K562 (cell line): ENCODE results near the gene PRSS56. TPM values are rescaled to one million over a fixed set of nuclear protein-coding genes. Genes with fewer than 3 reads are reported as not detected.
"Not testable (repeated sequence)": the region's sequence is repeated elsewhere in the genome, so short reads cannot be mapped to it uniquely, and the experiment has no call there.

Experiments used
- ATAC-seq: fragments of 200-7000 bp; cut with Tn5 transposase; 3 replicates; pipeline ENCODE4 v1.9.1; 2020; ENCODE audit warnings: moderate library complexity
- BruUV-seq: library from RNA; stranded (reverse); fragments of 400-500 nt; replicated peaks from 2 replicates; lab custom pipeline; 2021; lab: Mats Ljungman, UMichigan
- CTCF ChIA-PET: fragments of 300-600 bp; formaldehyde crosslinking; extraction: SDS; loops from one replicate; lab custom pipeline; 2021; ENCODE audit warnings: low intra/inter-chr PET ratio; lab: Yijun Ruan, JAX
- POLR2A ChIA-PET: fragments of 300-600, 350-650 bp; sonication (Branson Sonifier 250); formaldehyde crosslinking; extraction: SDS; loops from one replicate; lab custom pipeline; 2021; ENCODE audit warnings: antibody characterized with exemption, inconsistent platforms; lab: Yijun Ruan, JAX
- DNase-seq, 4 experiments: peaks; one replicate each; pipeline versions ENCODE4 v3.0.0 to v3.0.0-alpha.2; 2011 to 2018; ENCODE audit warnings: low spot score in 3 of 4, mixed read lengths in 3 of 4; ENCODE audit errors: extremely low read depth in 1 of 4
- FAIRE-seq: peaks from 2 replicates; lab custom pipeline; 2011; peaks lifted over from hg19 to GRCh38; lab: Jason Lieb, UNC
- H2AFZ ChIP-seq: 2 replicates; pipeline ENCODE4 v1.6.0; 2011; ENCODE audit warnings: low read depth, low read length, control low read depth, inconsistent platforms
- H3K27ac ChIP-seq: fragments of 200-600 bp; 3 replicates; pipeline ENCODE4 v1.8.0; 2011; ENCODE audit warnings: low read depth, mild to moderate bottlenecking, control low read depth, inconsistent platforms, low read length, moderate library complexity, mixed read lengths; ENCODE audit errors: extremely low read depth
- H3K27me3 ChIP-seq, 2 experiments: fragments of 300-600 bp in 1 of 2; 2 replicates in 1 of 2; 3 replicates in 1 of 2; pipeline versions ENCODE4 v1.6.0 to v1.8.0; 2011; ENCODE audit warnings: inconsistent platforms in 2 of 2, low read length in 2 of 2, mild to moderate bottlenecking in 1 of 2, mixed read lengths in 1 of 2, moderate library complexity in 1 of 2; ENCODE audit not compliant: control insufficient read depth in 2 of 2, insufficient read depth in 2 of 2
- H3K36me3 ChIP-seq: fragments of 300-600 bp; 3 replicates; pipeline ENCODE4 v1.8.0; 2011; ENCODE audit warnings: mild to moderate bottlenecking, low read length, inconsistent platforms; ENCODE audit not compliant: control insufficient read depth, insufficient read depth
- H3K4me1 ChIP-seq, 2 experiments: fragments of 200-600 bp in 1 of 2; replicated peaks in 1 of 2; 2 replicates in 1 of 2; 3 replicates in 1 of 2; pipeline versions ENCODE4 v1.5.1 to v1.8.0; 2011; ENCODE audit warnings: inconsistent platforms in 2 of 2, low read length in 2 of 2, mild to moderate bottlenecking in 1 of 2, mixed read lengths in 1 of 2, moderate library complexity in 1 of 2; ENCODE audit not compliant: control insufficient read depth in 2 of 2, insufficient read depth in 2 of 2
- H3K4me2 ChIP-seq: 2 replicates; pipeline ENCODE4 v1.6.1; 2011; ENCODE audit warnings: low read length, control low read depth, inconsistent platforms, mixed read lengths; ENCODE audit not compliant: insufficient read depth
- H3K4me3 ChIP-seq: fragments of 200-600 bp; sonication (generic), shearing (Covaris generic); 2 replicates; pipeline ENCODE4 v1.5.1; 2016; ENCODE audit warnings: control low read depth, inconsistent platforms
- H3K79me2 ChIP-seq: fragments of 200-600 bp; 3 replicates; pipeline ENCODE4 v1.8.0; 2011; ENCODE audit warnings: low read length, inconsistent platforms; ENCODE audit not compliant: control insufficient read depth, insufficient read depth
- H3K9ac ChIP-seq, 2 experiments: 2 replicates each; pipeline versions ENCODE4 v1.6.0 to v1.6.1; 2011; ENCODE audit warnings: low read depth in 2 of 2, low read length in 2 of 2, control low read depth in 1 of 2, inconsistent platforms in 1 of 2, mild to moderate bottlenecking in 1 of 2, mixed read lengths in 1 of 2; ENCODE audit not compliant: insufficient read depth in 1 of 2
- H3K9me1 ChIP-seq: one replicate; pipeline ENCODE4 v1.6.0; 2011; ENCODE audit warnings: inconsistent platforms, mild to moderate bottlenecking, low read length, moderate library complexity; ENCODE audit not compliant: control insufficient read depth, insufficient read depth
- H3K9me3 ChIP-seq: replicated peaks from 2 replicates; pipeline ENCODE4 v1.5.1; 2011; ENCODE audit warnings: low read depth, low read length, inconsistent platforms; ENCODE audit not compliant: control insufficient read depth, insufficient read depth
- H4K20me1 ChIP-seq: replicated peaks from 2 replicates; pipeline ENCODE4 v1.6.1; 2011; ENCODE audit warnings: low read length, inconsistent platforms, mixed read lengths; ENCODE audit not compliant: control insufficient read depth, insufficient read depth
- KAT2B ChIP-seq: IDR thresholded peaks from one replicate; pipeline ENCODE4 v1.6.1; 2012; ENCODE audit warnings: low read depth, mild to moderate bottlenecking, control low read depth, inconsistent platforms, low read length, moderate library complexity
- MAFG ChIP-seq: fragments of 450-650 bp; conservative IDR thresholded peaks from 2 replicates; pipeline ENCODE4 v1.6.1; 2016; ENCODE audit warnings: missing genetic modification characterization, missing compliant biosample characterization
- NONO ChIP-seq, 2 experiments: fragments of 200-400 bp in 1 of 2; fragments of 450-650 bp in 1 of 2; formaldehyde crosslinking in 1 of 2; IDR thresholded peaks; 2 replicates each; pipeline ENCODE4 v1.6.1; 2017; ENCODE audit warnings: low read depth in 2 of 2, mild to moderate bottlenecking in 2 of 2, moderate library complexity in 2 of 2, low read length in 1 of 2
- OTX1 ChIP-seq: fragments of 450-650 bp; formaldehyde crosslinking; IDR thresholded peaks from 2 replicates; pipeline ENCODE4 v1.4.0; 2022; ENCODE audit warnings: mild to moderate bottlenecking
- RBM22 ChIP-seq: fragments of 200-400 bp; formaldehyde crosslinking; IDR thresholded peaks from 2 replicates; pipeline ENCODE4 v1.6.1; 2018; ENCODE audit warnings: low read length, low read depth; ENCODE audit not compliant: poor library complexity, severe bottlenecking
- SFPQ ChIP-seq: fragments of 200-400 bp; formaldehyde crosslinking; IDR thresholded peaks from 2 replicates; pipeline ENCODE4 v1.6.1; 2017; ENCODE audit warnings: mild to moderate bottlenecking, low read depth, low read length, moderate library complexity
- STAT5B ChIP-seq: fragments of 250-450 bp; sonication (Bioruptor Pico); IDR thresholded peaks from 2 replicates; pipeline ENCODE4 v1.8.0; 2021; ENCODE audit warnings: mild to moderate bottlenecking, inconsistent platforms
- TBP ChIP-seq: optimal IDR thresholded peaks from 2 replicates; pipeline ENCODE3; 2011; ENCODE audit warnings: low read depth, low read length, improper control_type of control experiment
- ZNF133 ChIP-seq: fragments of 250-450 bp; sonication (Bioruptor Pico); IDR thresholded peaks from 2 replicates; pipeline ENCODE4 v1.4.0; 2020; ENCODE audit warnings: mild to moderate bottlenecking
- ZNF232 ChIP-seq: sonication (generic); formaldehyde crosslinking; IDR thresholded peaks from 2 replicates; pipeline ENCODE4 v1.8.0; 2022; ENCODE audit warnings: mild to moderate bottlenecking, missing genetic modification reagents
- WGBS: fragments of 100-300 bp; shearing (Covaris generic); methylation state at CpG from one replicate; pipeline ENCODE4 v1.1.6; 2016; ENCODE audit warnings: low coverage, mixed read lengths; ENCODE audit not compliant: insufficient coverage; ENCODE audit errors: missing lambda C conversion rate; 5-methylcytosine and 5-hydroxymethylcytosine counted together
- in situ Hi-C: fragments of 300-500 bp; cut with MboI; formaldehyde crosslinking; loops from 4 replicates; pipeline ENCODE4 v1.15.0; 2018; ENCODE audit warnings: inconsistent platforms, mixed read lengths
- intact Hi-C: fragments of 100-400 bp; cut with micrococcal nuclease; formaldehyde crosslinking; loops from 2 replicates; pipeline ENCODE4 v1.14.2; 2022
- polyA plus RNA-seq, 8 experiments: library from polyadenylated mRNA; depleted of rRNA in 4 of 8; stranded (reverse) in 5 of 8; unstranded in 3 of 8; fragments of >200 nt; fragmentation: Nextera tagmentation in 2 of 8; fragmentation: Illumina TruSeq in 1 of 8; extraction: Ambion mirVana in 2 of 8; extraction: Trizol in 1 of 8; gene quantifications; 2 replicates each; pipeline versions ENCODE4 v1.2.1 to v1.2.3, GENCODE V29; 2011 to 2014; ENCODE audit warnings: inconsistent platforms in 1 of 8, missing spikeins in 1 of 8
- total RNA-seq, 7 experiments: library from RNA; depleted of rRNA in 6 of 7; stranded (reverse); fragments of >200 nt in 6 of 7; fragmentation: Illumina TruSeq in 2 of 7; extraction: Trizol in 2 of 7; gene quantifications; 2 replicates each; pipeline versions ENCODE4 v1.2.1 to v1.2.3, GENCODE V29; 2011 to 2021; ENCODE audit warnings: low replicate concordance in 1 of 7
- TF ChIP-seq, protein P1 (sequence below): sonication (generic); formaldehyde crosslinking; IDR thresholded peaks from 2 replicates; pipeline ENCODE4 v1.9.0; 2022; ENCODE audit warnings: mild to moderate bottlenecking, missing genetic modification reagents

PRSS56 gene
- total and polyA plus RNA-seq, 9 of the 15 experiments (the other 6 are each of a cell fraction or from before 2014, with no cell fraction given): not detected

- TF ChIP-seq, protein P1, sequence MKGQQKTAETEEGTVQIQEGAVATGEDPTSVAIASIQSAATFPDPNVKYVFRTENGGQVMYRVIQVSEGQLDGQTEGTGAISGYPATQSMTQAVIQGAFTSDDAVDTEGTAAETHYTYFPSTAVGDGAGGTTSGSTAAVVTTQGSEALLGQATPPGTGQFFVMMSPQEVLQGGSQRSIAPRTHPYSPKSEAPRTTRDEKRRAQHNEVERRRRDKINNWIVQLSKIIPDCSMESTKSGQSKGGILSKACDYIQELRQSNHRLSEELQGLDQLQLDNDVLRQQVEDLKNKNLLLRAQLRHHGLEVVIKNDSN (CRISPR knock-in tag): no peak
- TF ChIP-seq STAT5B (CRISPR knock-in tag) (no peak), MAFG (tag) (no peak), TBP (no peak), KAT2B (no peak), OTX1 (CRISPR knock-in tag) (no peak), ZNF232 (no peak), NONO (IDR thresholded peaks at IDR 0.05; ENCODE audit: low read depth in 2 of 2, low read length in 1 of 2) (no peak), RBM22 (no peak), ZNF133 (no peak), SFPQ (no peak)
Observed at GRCh38 chr2:232532419-232532818, 12.2 kb downstream of the PRSS56 start (continued).

DNA sequence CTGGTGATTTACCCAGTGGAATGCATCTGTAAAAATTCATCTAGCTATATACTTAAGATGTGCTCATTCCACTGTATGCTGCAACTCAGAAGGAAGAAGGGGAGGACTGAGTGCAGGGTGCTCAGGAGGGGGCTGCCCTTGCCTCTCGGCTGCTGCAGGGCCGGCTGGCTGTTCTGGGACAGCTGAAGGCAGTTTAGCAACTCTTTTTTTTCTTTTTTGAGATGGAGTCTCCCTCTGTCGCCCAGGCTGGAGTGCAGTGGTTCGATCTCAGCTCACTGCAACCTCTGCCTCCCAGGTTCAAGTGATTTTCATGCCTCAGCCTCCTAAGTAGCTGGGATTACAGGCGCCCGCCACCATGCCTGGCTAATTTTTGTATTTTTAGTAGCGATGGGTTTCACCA lies 12.6 kb downstream of the PRSS56 start:
- H4K20me1 ChIP-seq, BruUV-seq, H3K36me3 ChIP-seq, H3K79me2 ChIP-seq, H3K9me3 ChIP-seq, H3K4me3 ChIP-seq, in situ Hi-C loops, CTCF ChIA-PET, FAIRE-seq, H3K9me1 ChIP-seq, H3K27ac ChIP-seq, H2AFZ ChIP-seq, POLR2A ChIA-PET, H3K4me1 ChIP-seq, H3K9ac ChIP-seq, H3K4me2 ChIP-seq, ATAC-seq, intact Hi-C loops, DNase-seq: not testable (repeated sequence)
- WGBS: 0% methylated on average over 1 of the region's 7 CpGs
- H3K27me3 ChIP-seq: peaks cover 0 to 21% of the 10 kb centered on the region in 2 experiments; a peak in 2 of 5 replicates
